Tibial nerve (tissue), 3 donors: ENCODE results near the gene ST6GALNAC4.

Source experiments
- POLR2A ChIP-seq, 2 donors: fragments of 450-650 bp; IDR thresholded peaks; one replicate each; pipeline ENCODE4 v1.6.1; 2017; ENCODE audit warnings: antibody characterized with exemption in 2 of 2, mild to moderate bottlenecking in 2 of 2, moderate library complexity in 2 of 2
- TF ChIP-seq, protein P1 (sequence below), 5 experiments: fragments of 200-600 bp in 3 of 5; fragments of 450-650 bp in 2 of 5; sonication (generic) in 3 of 5; IDR thresholded peaks; one replicate each; pipeline ENCODE4 v1.5.1; 2016 to 2019; ENCODE audit warnings: antibody characterized with exemption in 5 of 5, mild to moderate bottlenecking in 3 of 5, moderate library complexity in 2 of 5

DNA sequence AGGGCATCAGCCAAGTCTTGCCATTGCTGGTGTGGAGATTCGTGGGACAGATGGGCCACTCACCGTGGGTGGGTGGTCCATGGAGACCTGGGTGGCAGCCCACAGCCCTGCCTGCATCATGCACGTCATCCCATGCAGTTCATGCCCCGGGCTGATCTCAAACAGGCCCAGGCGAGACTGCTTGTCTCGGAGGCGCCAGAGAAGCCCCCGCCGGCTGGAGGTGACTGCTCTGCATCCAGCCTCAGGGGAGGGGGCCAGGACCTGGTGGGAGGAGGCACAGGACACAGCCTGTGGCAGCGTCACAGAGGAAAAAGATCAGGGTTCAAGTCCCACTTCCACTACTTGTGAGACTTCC is 12.8 kb upstream of the ST6GALNAC4 start:
- TF ChIP-seq, protein P1, sequence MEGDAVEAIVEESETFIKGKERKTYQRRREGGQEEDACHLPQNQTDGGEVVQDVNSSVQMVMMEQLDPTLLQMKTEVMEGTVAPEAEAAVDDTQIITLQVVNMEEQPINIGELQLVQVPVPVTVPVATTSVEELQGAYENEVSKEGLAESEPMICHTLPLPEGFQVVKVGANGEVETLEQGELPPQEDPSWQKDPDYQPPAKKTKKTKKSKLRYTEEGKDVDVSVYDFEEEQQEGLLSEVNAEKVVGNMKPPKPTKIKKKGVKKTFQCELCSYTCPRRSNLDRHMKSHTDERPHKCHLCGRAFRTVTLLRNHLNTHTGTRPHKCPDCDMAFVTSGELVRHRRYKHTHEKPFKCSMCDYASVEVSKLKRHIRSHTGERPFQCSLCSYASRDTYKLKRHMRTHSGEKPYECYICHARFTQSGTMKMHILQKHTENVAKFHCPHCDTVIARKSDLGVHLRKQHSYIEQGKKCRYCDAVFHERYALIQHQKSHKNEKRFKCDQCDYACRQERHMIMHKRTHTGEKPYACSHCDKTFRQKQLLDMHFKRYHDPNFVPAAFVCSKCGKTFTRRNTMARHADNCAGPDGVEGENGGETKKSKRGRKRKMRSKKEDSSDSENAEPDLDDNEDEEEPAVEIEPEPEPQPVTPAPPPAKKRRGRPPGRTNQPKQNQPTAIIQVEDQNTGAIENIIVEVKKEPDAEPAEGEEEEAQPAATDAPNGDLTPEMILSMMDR (IDR thresholded peaks at IDR 0.05), result no peak
- no peak for TF ChIP-seq POLR2A (IDR thresholded peaks at IDR 0.05)
